Measurements from ENCODE around the gene NR1H4. TPM values are rescaled to one million over a fixed set of nuclear protein-coding genes. Genes with fewer than 3 reads are reported as not detected.

NR1H4 gene
- total and polyA plus RNA-seq, 2 donors (not counting 1 experiment from before 2014, with no cell fraction given): not detected

DNA sequence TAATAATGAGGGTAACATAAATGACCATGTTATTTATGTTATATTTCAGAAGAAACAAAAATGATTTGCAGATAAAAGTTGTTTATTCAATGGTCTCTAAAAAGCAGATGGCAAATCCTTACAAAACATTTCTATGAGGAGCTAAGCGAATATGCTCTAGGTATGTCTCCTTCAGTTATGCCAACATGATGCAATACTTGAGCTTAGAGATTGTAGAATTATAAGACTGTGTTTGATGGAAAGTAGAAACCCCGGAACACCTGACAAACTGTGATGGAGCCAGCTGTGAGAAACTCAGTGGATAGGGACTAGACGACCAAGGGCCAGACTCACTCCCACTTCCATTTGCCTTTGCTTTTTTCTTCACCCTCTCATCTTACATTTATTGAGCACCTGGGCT lies 17.8 kb upstream of the NR1H4 start:
- intact Hi-C loops (cut with micrococcal nuclease): no loop called here
- CTCF ChIA-PET: no interaction called here
- no peaks in the 10 kb centered on the region for H3K79me2 ChIP-seq (ENCODE audit: control insufficient read depth, insufficient read depth, low read length)
- H3K9me3 ChIP-seq (ENCODE audit: control extremely low read depth in 1 of 3, control insufficient read depth in 2 of 3, insufficient read depth in 1 of 3, low read length in 2 of 3): no peaks in the 10 kb centered on the region
- H3K27ac Mint-ChIP-seq: no peak overlapping the region
- H3K27me3 Mint-ChIP-seq: no peaks in the 10 kb centered on the region
- H3K9me3 Mint-ChIP-seq (ENCODE audit: insufficient read depth): no peaks in the 10 kb centered on the region
- 89% methylated on average over 1 of the region's 3 CpGs for WGBS (ENCODE audit: insufficient coverage)
- H3K4me3 ChIP-seq (ENCODE audit: control extremely low read depth in 1 of 5, extremely low read depth in 1 of 5, insufficient read depth in 1 of 5, low read depth in 2 of 5, low read length in 4 of 5): no peak overlapping the region
- H2AFZ ChIP-seq (ENCODE audit: insufficient read depth, low read depth, low read length, poor library complexity, severe bottlenecking): no peak overlapping the region
- H3K36me3 ChIP-seq (replicated peaks in 1 of 2; ENCODE audit: control extremely low read depth in 1 of 2, control insufficient read depth in 1 of 2, extremely low read depth in 1 of 2, insufficient read depth in 2 of 2, low read length in 1 of 2): no peaks in the 10 kb centered on the region
- H4K20me1 ChIP-seq (ENCODE audit: control insufficient read depth, insufficient read depth, low read length, poor library complexity, severe bottlenecking): no peaks in the 10 kb centered on the region
- H3K27ac ChIP-seq (ENCODE audit: low read length in 2 of 2): no peak overlapping the region
- H3K4me3 Mint-ChIP-seq: no peak overlapping the region
- no peak for TF ChIP-seq EZH2 (IDR thresholded peaks at IDR 0.05; ENCODE audit: borderline replicate concordance, insufficient read depth, low read depth, low read length, poor library complexity, severe bottlenecking)
- no peak for TF ChIP-seq CTCF (IDR thresholded peaks at IDR 0.05)
- no peak overlapping the region for H3K9ac ChIP-seq (ENCODE audit: low read length)
- H3K4me1 Mint-ChIP-seq: no peaks in the 10 kb centered on the region
- POLR2A ChIA-PET: no interaction called here
- no peak overlapping the region for H3K4me2 ChIP-seq (replicated peaks; ENCODE audit: low read depth, low read length, poor library complexity, severe bottlenecking)
- ATAC-seq (ENCODE audit: low read depth) (no peak), DNase-seq (no peak)
- no peaks in the 10 kb centered on the region for H3K4me1 ChIP-seq (ENCODE audit: control insufficient read depth in 2 of 2, insufficient read depth in 2 of 2, low read length in 2 of 2)
- H3K27me3 ChIP-seq (replicated peaks in 1 of 4; ENCODE audit: control extremely low read depth in 1 of 4, control insufficient read depth in 3 of 4, insufficient read depth in 4 of 4, low read length in 3 of 4): no peaks in the 10 kb centered on the region

- TF ChIP-seq EZH2 (IDR thresholded peaks at IDR 0.05; ENCODE audit: borderline replicate concordance, insufficient read depth, low read depth, low read length, poor library complexity, severe bottlenecking) (no peak), CTCF (IDR thresholded peaks at IDR 0.05) (no peak)
- Histone ChIP-seq H2AFZ (ENCODE audit: insufficient read depth, low read depth, low read length, poor library complexity, severe bottlenecking) (no peak overlapping the region), H3K4me3 (ENCODE audit: control extremely low read depth in 1 of 5, extremely low read depth in 1 of 5, insufficient read depth in 1 of 5, low read depth in 2 of 5, low read length in 4 of 5) (no peak overlapping the region), H3K79me2 (ENCODE audit: control insufficient read depth, insufficient read depth, low read length) (no peaks in the 10 kb centered on the region), H3K9me3 (ENCODE audit: control extremely low read depth in 1 of 3, control insufficient read depth in 2 of 3, insufficient read depth in 1 of 3, low read length in 2 of 3) (no peaks in the 10 kb centered on the region), H3K27me3 (replicated peaks in 1 of 4; ENCODE audit: control extremely low read depth in 1 of 4, control insufficient read depth in 3 of 4, insufficient read depth in 4 of 4, low read length in 3 of 4) (no peaks in the 10 kb centered on the region), H3K4me1 (ENCODE audit: control insufficient read depth in 2 of 2, insufficient read depth in 2 of 2, low read length in 2 of 2) (no peaks in the 10 kb centered on the region), H3K4me2 (replicated peaks; ENCODE audit: low read depth, low read length, poor library complexity, severe bottlenecking) (no peak overlapping the region), H3K9ac (ENCODE audit: low read length) (no peak overlapping the region), H3K36me3 (replicated peaks in 1 of 2; ENCODE audit: control extremely low read depth in 1 of 2, control insufficient read depth in 1 of 2, extremely low read depth in 1 of 2, insufficient read depth in 2 of 2, low read length in 1 of 2) (no peaks in the 10 kb centered on the region), H4K20me1 (ENCODE audit: control insufficient read depth, insufficient read depth, low read length, poor library complexity, severe bottlenecking) (no peaks in the 10 kb centered on the region), H3K27ac (ENCODE audit: low read length in 2 of 2) (no peak overlapping the region)
- WGBS (ENCODE audit: insufficient coverage): 60% methylated on average over 1 of the region's 4 CpGs
- ATAC-seq (ENCODE audit: low read depth) (no peak), DNase-seq (no peak)
- no peak overlapping the region for H3K27ac Mint-ChIP-seq
- no peak overlapping the region for H3K4me3 Mint-ChIP-seq
- no peaks in the 10 kb centered on the region for H3K27me3 Mint-ChIP-seq
- no peaks in the 10 kb centered on the region for H3K9me3 Mint-ChIP-seq (ENCODE audit: insufficient read depth)
- no peaks in the 10 kb centered on the region for H3K4me1 Mint-ChIP-seq
- intact Hi-C loops (cut with micrococcal nuclease): no loop called here
- POLR2A ChIA-PET: no interaction called here
- CTCF ChIA-PET: no interaction called here
Observed at GRCh38 chr12:100458191-100458590, 15.5 kb upstream of the NR1H4 start.
